Osteoblast (primary cell): ENCODE measurements around the gene GART. TPM values are rescaled to one million over a fixed set of nuclear protein-coding genes. Genes with fewer than 3 reads are reported as not detected.

ENCODE experiments used
- DNase-seq: peaks from one replicate; pipeline ENCODE4 v3.0.0; 2011; ENCODE audit warnings: low spot score, mixed read lengths; ENCODE audit not compliant: insufficient read length; ENCODE audit errors: missing footprints
- H2AFZ ChIP-seq: 2 replicates; pipeline ENCODE4 v1.6.0; 2011; ENCODE audit warnings: mild to moderate bottlenecking, low read length
- H3K27ac ChIP-seq: 2 replicates; pipeline ENCODE4 v1.5.1; 2011; ENCODE audit warnings: mild to moderate bottlenecking, low read depth, low read length, moderate library complexity
- H3K27me3 ChIP-seq: 2 replicates; pipeline ENCODE4 v1.6.0; 2012; ENCODE audit warnings: mild to moderate bottlenecking, control low read depth, inconsistent platforms, low read length, moderate library complexity; ENCODE audit not compliant: insufficient read depth
- H3K36me3 ChIP-seq: 2 replicates; pipeline ENCODE4 v1.5.1; 2011; ENCODE audit warnings: mild to moderate bottlenecking, low read length, control low read depth, moderate library complexity; ENCODE audit not compliant: insufficient read depth
- H3K4me1 ChIP-seq: 2 replicates; pipeline ENCODE4 v1.5.1; 2011; ENCODE audit warnings: mild to moderate bottlenecking, low read length, control low read depth, moderate library complexity; ENCODE audit not compliant: insufficient read depth
- H3K4me2 ChIP-seq: 2 replicates; pipeline ENCODE4 v1.6.0; 2011; ENCODE audit warnings: mild to moderate bottlenecking, low read length; ENCODE audit not compliant: insufficient read depth
- H3K4me3 ChIP-seq: fragments of 200-600 bp; sonication (generic); 3 replicates; pipeline ENCODE4 v1.5.1; 2012; ENCODE audit warnings: mild to moderate bottlenecking, low read length, inconsistent platforms; ENCODE audit not compliant: insufficient read depth
- H3K79me2 ChIP-seq: 2 replicates; pipeline ENCODE4 v1.6.0; 2012; ENCODE audit warnings: mild to moderate bottlenecking, low read length, control low read depth, inconsistent platforms; ENCODE audit not compliant: insufficient read depth
- H3K9me3 ChIP-seq: 2 replicates; pipeline ENCODE4 v1.5.1; 2011; ENCODE audit warnings: low read depth, low read length, control low read depth
- H4K20me1 ChIP-seq: 2 replicates; pipeline ENCODE4 v1.6.0; 2012; ENCODE audit warnings: mild to moderate bottlenecking, low read length, control low read depth; ENCODE audit not compliant: insufficient read depth
- CTCF ChIP-seq: IDR thresholded peaks from 2 replicates; pipeline ENCODE4 v1.5.1; 2011; ENCODE audit warnings: mild to moderate bottlenecking, low read depth, low read length, moderate library complexity; ENCODE audit errors: extremely low read depth
- total RNA-seq: library from RNA; depleted of rRNA; stranded (reverse); fragments of >200 nt; gene quantifications from 2 replicates; pipeline ENCODE4 v1.2.3, GENCODE V29; 2012

The GART gene
- total RNA-seq, 1 donor = 85.8 TPM

- TF ChIP-seq CTCF = no peak
- Histone ChIP-seq H3K36me3 (peaks cover 24% of the 10 kb centered on the region), H4K20me1 (peaks cover 31% of the 10 kb centered on the region), H3K27ac (peak within 1 kb of the TSS; percentile 100), H3K4me2 (peak within 1 kb of the TSS; percentile 92), H3K27me3 (no peaks in the 10 kb centered on the region), H3K79me2 (peaks cover 81% of the 10 kb centered on the region), H2AFZ (peak within 1 kb of the TSS; percentile 90), H3K4me1 (peaks cover 34% of the 10 kb centered on the region), H3K4me3 (peak within 1 kb of the TSS; percentile 86), H3K9me3 (no peaks in the 10 kb centered on the region)
- DNase-seq = peak; percentile 96
Measured at GRCh38 chr21:33542640-33543504, 955 bp upstream of the GART start, which contains the start of gene SON. SON (plus strand) TSS chr21:33543038; CDS start chr21:33543093, 55 bp downstream.

GRCh38 chr21:33541105-33541711 is 709 bp downstream of the GART start:
- peak overlapping the region; percentile 92 for H3K4me2 ChIP-seq
- H3K79me2 ChIP-seq = peaks cover 80% of the 10 kb centered on the region
- peak overlapping the region; percentile 86 for H3K4me3 ChIP-seq
- H3K27me3 ChIP-seq = no peaks in the 10 kb centered on the region
- no peaks in the 10 kb centered on the region for H3K9me3 ChIP-seq
- H3K27ac ChIP-seq = peak overlapping the region; percentile 100
- H3K4me1 ChIP-seq = peaks cover 34% of the 10 kb centered on the region
- H3K36me3 ChIP-seq = peaks cover 28% of the 10 kb centered on the region
- no peak for TF ChIP-seq CTCF
- H4K20me1 ChIP-seq = peaks cover 30% of the 10 kb centered on the region
- DNase-seq = no peak
- peak overlapping the region; percentile 90 for H2AFZ ChIP-seq

- Histone ChIP-seq H4K20me1 (peaks cover 25% of the 10 kb centered on the region), H2AFZ (no peak overlapping the region), H3K27ac (peak overlapping the region; percentile 100), H3K4me1 (peaks cover 34% of the 10 kb centered on the region), H3K4me2 (peak overlapping the region; percentile 92), H3K79me2 (peaks cover 77% of the 10 kb centered on the region), H3K4me3 (no peak overlapping the region), H3K27me3 (no peaks in the 10 kb centered on the region), H3K9me3 (no peaks in the 10 kb centered on the region), H3K36me3 (peaks cover 32% of the 10 kb centered on the region)
- DNase-seq = no peak
- TF ChIP-seq CTCF = no peak
Measured at GRCh38 chr21:33540711-33541104, 1.2 kb downstream of the GART start.

- no peak overlapping the region for H2AFZ ChIP-seq
- peaks cover 34% of the 10 kb centered on the region for H3K36me3 ChIP-seq
- TF ChIP-seq CTCF = no peak
- H3K27ac ChIP-seq = peak overlapping the region; percentile 100
- peaks cover 66% of the 10 kb centered on the region for H3K79me2 ChIP-seq
- H3K9me3 ChIP-seq = no peaks in the 10 kb centered on the region
- no peaks in the 10 kb centered on the region for H3K27me3 ChIP-seq
- H3K4me3 ChIP-seq = no peak overlapping the region
- peak overlapping the region; percentile 92 for H3K4me2 ChIP-seq
- peaks cover 25% of the 10 kb centered on the region for H3K4me1 ChIP-seq
- peaks cover 14% of the 10 kb centered on the region for H4K20me1 ChIP-seq
- peak; percentile 91 for DNase-seq
Measured at GRCh38 chr21:33539616-33540015, 2.3 kb downstream of the GART start.
